Left lung (tissue), 10 donors: ENCODE data around the gene DTX2. TPM values are rescaled to one million over a fixed set of nuclear protein-coding genes. Genes with fewer than 3 reads are reported as not detected.
"Not testable (repeated sequence)": the region's sequence is repeated elsewhere in the genome, so short reads cannot be mapped to it uniquely, and the experiment has no call there.

Experiments
- ATAC-seq: fragments of 200-7000 bp; cut with Tn5 transposase; one replicate; pipeline ENCODE4 v1.9.1; 2020; ENCODE audit warnings: moderate library complexity
- DNase-seq, 4 donors: peaks; one replicate each; pipeline ENCODE4 v3.0.0-alpha.2; 2013 to 2020
- H3K27ac ChIP-seq, 2 donors: fragments of 200-600 bp; sonication (generic) in 1 of 2; one replicate each; pipeline versions ENCODE4 v1.5.0 to v1.8.0; 2020 to 2021
- H3K27me3 ChIP-seq, 2 donors: fragments of 200-600 bp; sonication (generic) in 1 of 2; one replicate each; pipeline versions ENCODE4 v1.5.0 to v1.8.0; 2020 to 2021
- H3K36me3 ChIP-seq, 2 donors: fragments of 200-600 bp; sonication (generic) in 1 of 2; one replicate each; pipeline versions ENCODE4 v1.5.0 to v1.8.0; 2020 to 2021
- H3K4me1 ChIP-seq, 2 donors: fragments of 200-600 bp; one replicate each; pipeline ENCODE4 v1.8.0; 2021
- H3K4me3 ChIP-seq, 2 donors: fragments of 200-600 bp; sonication (generic) in 1 of 2; one replicate each; pipeline versions ENCODE4 v1.5.0 to v1.8.0; 2020 to 2021; ENCODE audit warnings: mild to moderate bottlenecking in 1 of 2
- H3K9me3 ChIP-seq, 2 donors: fragments of 200-600 bp; sonication (generic) in 1 of 2; one replicate each; pipeline versions ENCODE4 v1.5.0 to v1.8.0; 2020 to 2021
- intact Hi-C, 2 donors: fragments of 100-400 bp; cut with DNase I; formaldehyde crosslinking; loops; one replicate each; pipeline versions ENCODE4 v1.11.2 to v1.14.2; 2022
- polyA plus RNA-seq, 6 donors: library from polyadenylated mRNA; unstranded; fragments of 120-200 nt; gene quantifications; one replicate each; pipeline ENCODE4 v1.2.1, GENCODE V29; 2013; ENCODE audit not compliant: insufficient read length in 6 of 6
- total RNA-seq, 2 donors: library from RNA; stranded (reverse); fragmentation: NEBNext Ultra II Directional; extraction: Animal tissue kit (Norgen Biotek cat#: 25700); gene quantifications; one replicate each; pipeline ENCODE4 v1.2.1, GENCODE V29; 2021
- donor health status: DM: no; HTN: yes; CAD: no.
- donor health status: DM: no; HTN: no; CAD: no.

DTX2 gene
- total and polyA plus RNA-seq, 8 donors: 8.3 to 40.9 (median 11.4) TPM

DNA sequence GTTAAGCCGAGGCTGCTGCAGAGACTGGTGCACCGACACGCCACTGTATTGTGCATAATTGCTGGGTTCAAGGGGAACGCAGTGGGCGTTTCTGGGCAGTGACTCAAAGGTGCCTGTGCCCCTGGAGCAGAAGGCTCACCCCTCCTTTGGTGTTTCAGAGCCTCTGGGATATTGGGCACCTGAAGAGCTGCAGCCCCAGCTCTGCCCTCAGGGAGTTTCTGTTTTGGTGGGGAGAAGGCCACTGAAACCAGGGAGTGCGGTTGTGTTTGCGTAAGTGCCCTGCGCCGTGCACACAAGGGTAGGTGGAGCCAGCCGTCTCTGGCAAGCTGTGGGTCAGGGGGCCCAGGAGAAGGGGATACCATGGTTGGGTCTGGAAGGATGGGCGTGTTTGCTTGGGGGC is 14.8 kb downstream of the DTX2 start:
- ATAC-seq, H3K4me1 ChIP-seq: not testable (repeated sequence)

DNA sequence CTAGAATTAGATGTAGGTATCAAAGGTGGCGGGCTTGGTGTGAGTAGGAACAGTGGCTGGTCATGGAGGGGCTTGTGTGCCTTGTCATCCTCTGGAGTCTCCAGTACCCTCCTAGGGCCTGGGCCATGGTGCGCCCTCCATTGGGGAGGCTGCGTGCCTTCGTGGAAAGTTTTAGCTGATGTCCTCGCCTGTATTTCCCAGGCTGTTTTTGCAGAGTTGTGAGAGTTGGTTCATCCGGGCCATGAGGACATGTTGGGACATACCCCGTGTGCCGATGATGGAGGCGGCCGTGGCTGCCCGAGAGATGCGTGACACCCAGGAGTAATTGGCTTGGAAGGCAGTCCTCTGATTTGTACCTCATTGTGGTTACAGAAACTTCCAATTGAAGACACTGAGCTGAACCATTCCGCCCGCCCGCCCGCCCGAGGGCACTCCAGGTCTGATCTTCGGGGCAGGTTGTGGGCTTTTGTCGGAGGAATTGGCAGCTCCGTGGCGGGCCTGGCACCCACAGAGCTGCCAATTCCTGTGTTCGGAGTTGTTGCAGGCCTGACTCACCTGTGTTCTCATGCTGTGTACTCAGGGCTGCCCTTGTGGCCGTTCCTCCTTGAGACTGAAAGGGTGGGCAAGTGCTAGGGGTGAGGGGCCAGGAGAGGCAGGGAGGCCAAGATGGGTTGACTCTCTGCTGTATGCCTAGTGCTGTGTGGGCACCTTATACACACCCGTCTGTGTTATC is 15.4 kb downstream of the DTX2 start:
- not testable (repeated sequence) for H3K27me3 ChIP-seq, H3K4me1 ChIP-seq

More for the DNA sequence above, 14.8 kb downstream of the DTX2 start:
- H3K36me3 ChIP-seq: peaks cover 0 to 23% of the 10 kb centered on the region in 2 donors
- H3K27ac ChIP-seq, H3K27me3 ChIP-seq, H3K4me3 ChIP-seq, DNase-seq, intact Hi-C loops, H3K9me3 ChIP-seq: not testable (repeated sequence)

DNA sequence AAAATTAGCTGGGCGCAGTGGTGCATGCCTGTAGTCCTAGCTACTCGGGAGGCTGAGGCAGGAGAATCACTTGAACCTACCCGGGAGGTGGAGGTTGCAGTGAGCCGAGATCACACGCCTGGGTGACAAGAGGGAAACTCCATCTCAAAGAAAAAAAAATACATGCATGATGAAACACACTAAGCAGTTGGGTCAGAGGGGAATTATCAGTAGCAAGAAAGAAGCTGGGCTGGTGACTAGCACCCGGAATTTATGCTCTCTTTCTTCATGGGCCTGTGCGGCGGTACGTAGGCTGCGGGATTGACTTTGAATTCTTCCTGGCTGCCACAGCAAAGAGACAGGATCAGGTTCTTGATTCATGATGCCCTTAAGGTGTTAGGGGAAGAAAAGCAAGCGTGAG is 18.1 kb downstream of the DTX2 start:
- ATAC-seq, H3K27ac ChIP-seq, H3K4me3 ChIP-seq: not testable (repeated sequence)

More for the DNA sequence above, 15.4 kb downstream of the DTX2 start:
- intact Hi-C loops, DNase-seq, H3K27ac ChIP-seq, ATAC-seq, H3K9me3 ChIP-seq, H3K4me3 ChIP-seq: not testable (repeated sequence)
- peaks cover 0 to 25% of the 10 kb centered on the region in 2 donors for H3K36me3 ChIP-seq

DNA sequence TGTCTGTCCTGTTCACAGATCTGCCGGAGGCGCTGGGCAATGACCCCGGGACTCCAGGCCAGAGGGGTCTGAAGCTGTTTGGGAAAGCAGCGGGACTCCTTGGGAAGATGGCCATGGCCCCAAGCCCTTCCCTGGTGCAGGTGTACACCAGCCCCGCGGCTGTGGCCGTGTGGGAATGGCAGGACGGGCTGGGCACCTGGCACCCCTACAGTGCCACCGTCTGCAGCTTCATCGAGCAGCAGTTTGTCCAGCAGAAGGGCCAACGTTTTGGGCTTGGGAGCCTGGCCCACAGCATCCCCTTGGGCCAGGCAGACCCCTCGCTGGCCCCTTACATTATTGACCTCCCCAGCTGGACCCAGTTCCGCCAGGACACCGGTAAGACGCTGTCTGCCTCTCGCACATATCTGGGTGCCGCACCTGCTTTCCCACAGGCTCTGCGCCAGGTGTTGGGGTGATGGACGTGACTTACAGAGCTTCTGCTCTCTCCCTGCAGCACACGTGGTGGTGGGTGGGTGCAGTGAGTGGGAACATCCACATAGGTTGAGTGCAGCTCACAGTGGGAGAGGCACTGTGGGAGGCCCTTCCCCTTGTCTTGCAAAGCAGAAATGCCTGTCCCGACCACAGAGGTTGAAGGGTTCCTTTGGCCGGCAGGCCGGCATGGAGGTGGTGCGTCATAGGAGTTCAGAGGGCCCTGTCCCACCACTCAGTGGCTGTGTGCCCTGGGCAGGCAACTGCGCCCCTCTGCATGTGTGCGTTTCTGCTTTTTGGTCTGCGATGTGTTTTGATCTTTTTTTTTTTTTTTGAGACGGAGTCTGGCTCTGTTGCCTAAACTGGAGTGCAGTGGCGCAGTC is 19.1 kb downstream of the DTX2 start:
- H3K9me3 ChIP-seq, H3K27ac ChIP-seq, H3K27me3 ChIP-seq, H3K4me1 ChIP-seq, intact Hi-C loops, ATAC-seq, H3K4me3 ChIP-seq: not testable (repeated sequence)
- H3K36me3 ChIP-seq: peaks cover 0 to 37% of the 10 kb centered on the region in 2 donors
- DNase-seq: peak in 1 of 4 donors; percentile 61

More for the DNA sequence above, 18.1 kb downstream of the DTX2 start:
- H3K4me1 ChIP-seq, H3K9me3 ChIP-seq, DNase-seq, intact Hi-C loops, H3K27me3 ChIP-seq: not testable (repeated sequence)
- H3K36me3 ChIP-seq: peaks cover 0 to 41% of the 10 kb centered on the region in 2 donors

DNA sequence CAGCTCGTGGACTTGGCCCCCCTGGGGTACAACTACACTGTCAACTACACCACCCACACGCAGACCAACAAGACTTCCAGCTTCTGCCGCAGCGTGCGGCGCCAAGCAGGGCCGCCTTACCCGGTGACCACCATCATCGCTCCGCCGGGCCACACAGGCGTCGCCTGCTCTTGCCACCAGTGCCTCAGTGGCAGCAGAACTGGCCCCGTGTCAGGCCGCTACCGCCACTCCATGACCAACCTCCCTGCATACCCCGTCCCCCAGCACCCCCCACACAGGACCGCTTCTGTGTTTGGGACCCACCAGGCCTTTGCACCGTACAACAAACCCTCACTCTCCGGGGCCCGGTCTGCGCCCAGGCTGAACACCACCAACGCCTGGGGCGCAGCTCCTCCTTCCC is 21.2 kb downstream of the DTX2 start:
- H3K9me3 ChIP-seq, H3K4me1 ChIP-seq, ATAC-seq, intact Hi-C loops, H3K4me3 ChIP-seq, H3K27me3 ChIP-seq, H3K27ac ChIP-seq: not testable (repeated sequence)
- H3K36me3 ChIP-seq: peaks cover 0 to 37% of the 10 kb centered on the region in 2 donors
- DNase-seq: peak in 1 of 4 donors; percentile 69

DNA sequence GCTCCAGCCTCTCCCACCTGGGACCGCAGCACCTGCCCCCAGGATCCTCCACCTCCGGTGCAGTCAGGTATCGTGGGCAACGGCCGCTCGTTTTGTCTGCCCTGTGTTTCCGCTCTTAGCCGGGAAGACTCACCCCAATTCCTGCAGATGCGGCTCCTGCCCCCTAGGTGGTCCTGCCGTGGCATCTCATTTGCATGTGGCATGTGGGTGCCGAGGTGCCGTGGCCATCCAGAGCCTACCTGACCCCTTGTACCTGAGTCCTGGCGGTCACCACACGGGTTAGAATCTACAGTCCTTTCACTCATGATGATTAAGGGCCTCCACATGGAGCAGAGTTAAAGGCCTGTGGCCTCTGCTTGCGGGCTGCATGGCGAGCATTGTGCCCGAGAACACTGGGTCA is 21.6 kb downstream of the DTX2 start:
- H3K4me1 ChIP-seq, DNase-seq, H3K9me3 ChIP-seq, H3K27ac ChIP-seq, intact Hi-C loops, ATAC-seq, H3K4me3 ChIP-seq, H3K27me3 ChIP-seq: not testable (repeated sequence)
- peaks cover 0 to 37% of the 10 kb centered on the region in 2 donors for H3K36me3 ChIP-seq

DNA sequence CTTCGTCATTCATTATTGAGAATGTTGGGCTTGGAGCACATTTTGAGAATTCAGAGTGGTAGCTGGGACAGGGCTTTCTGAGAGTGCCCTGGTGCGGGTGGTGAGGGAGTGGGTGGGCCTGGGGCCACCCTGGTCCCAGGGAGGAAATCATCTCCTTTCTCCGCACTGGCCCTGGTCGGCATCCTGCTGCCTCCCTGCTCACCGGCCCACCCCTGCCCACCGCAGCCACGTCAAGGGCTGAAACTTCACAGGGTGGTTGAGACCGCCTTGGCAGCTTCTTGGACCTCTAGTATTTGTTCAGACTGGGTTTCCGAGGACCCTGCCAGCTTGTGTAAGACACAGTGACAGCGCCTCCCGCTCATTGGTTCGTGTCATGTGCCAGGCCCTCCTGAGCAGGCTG is 22.9 kb downstream of the DTX2 start:
- H3K4me1 ChIP-seq, H3K4me3 ChIP-seq, H3K27me3 ChIP-seq, intact Hi-C loops, H3K9me3 ChIP-seq, H3K27ac ChIP-seq, DNase-seq, ATAC-seq: not testable (repeated sequence)
- peaks cover 0 to 37% of the 10 kb centered on the region in 2 donors for H3K36me3 ChIP-seq

DNA sequence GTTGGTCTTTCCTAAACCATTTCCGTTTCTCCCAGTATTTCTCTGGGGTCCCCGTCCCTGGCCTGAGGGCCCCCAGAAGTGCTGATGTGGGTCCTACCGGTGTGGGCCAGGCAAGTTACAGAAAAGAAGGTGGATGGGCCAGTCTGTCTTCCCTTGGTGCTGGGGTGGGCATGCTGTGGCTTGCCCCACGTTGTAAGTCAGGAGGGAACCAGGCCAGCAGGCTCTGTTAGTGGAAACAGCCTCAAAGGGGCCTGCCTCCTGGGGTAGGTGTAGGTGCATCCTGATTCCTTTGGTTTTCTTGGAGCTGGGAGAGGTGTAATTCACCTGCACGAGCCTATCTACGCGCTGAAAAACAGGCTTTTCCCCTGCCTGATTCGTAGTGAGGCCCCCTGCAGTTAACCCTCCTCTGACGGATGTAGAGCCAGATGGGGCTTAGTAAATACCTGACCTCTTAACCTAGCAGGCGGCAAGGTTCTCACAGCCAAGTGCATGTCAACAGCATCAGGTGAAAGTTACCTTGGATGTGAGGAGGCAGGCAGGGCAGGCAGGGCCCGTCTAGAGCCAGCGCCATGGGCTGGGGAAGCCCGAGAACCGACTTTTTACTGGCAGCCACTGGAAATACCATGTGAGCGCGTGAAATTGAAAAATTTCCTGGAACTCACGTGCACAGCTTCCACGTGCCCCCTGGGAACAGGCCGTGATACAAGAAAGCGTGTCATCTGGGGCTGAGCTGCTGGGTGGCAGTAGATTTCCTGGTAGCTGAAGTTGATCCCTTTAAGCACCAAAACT is 24.5 kb downstream of the DTX2 start:
- H3K4me1 ChIP-seq, H3K4me3 ChIP-seq, H3K27ac ChIP-seq, intact Hi-C loops, H3K9me3 ChIP-seq, H3K27me3 ChIP-seq, DNase-seq: not testable (repeated sequence)
- peaks cover 0 to 27% of the 10 kb centered on the region in 2 donors for H3K36me3 ChIP-seq
- peak; percentile 21 for ATAC-seq

DNA sequence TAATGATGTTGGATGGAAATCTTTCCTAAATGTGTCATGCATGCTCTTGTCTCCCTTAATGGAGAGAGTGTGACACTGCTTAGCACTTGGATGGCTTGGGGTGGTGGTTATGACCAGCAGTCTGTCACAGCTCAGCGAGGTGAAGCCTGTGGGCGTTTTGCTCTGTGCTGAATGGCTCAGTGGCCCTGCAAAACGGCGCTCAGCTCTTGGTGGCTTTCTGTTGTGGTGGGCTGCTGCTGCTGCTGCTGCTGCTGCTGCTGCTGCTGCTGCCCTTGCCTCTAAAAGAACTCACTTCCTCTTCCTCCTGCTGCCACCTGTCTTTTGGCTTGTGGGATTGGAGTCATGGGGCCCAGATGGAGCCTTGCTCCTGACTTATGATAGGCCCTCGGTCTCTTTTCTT is 25.1 kb downstream of the DTX2 start:
- ATAC-seq: peak; percentile 37
- H3K27ac ChIP-seq, H3K27me3 ChIP-seq, H3K4me3 ChIP-seq, H3K9me3 ChIP-seq, DNase-seq, intact Hi-C loops, H3K4me1 ChIP-seq: not testable (repeated sequence)
- peaks cover 0 to 21% of the 10 kb centered on the region in 2 donors for H3K36me3 ChIP-seq

DNA sequence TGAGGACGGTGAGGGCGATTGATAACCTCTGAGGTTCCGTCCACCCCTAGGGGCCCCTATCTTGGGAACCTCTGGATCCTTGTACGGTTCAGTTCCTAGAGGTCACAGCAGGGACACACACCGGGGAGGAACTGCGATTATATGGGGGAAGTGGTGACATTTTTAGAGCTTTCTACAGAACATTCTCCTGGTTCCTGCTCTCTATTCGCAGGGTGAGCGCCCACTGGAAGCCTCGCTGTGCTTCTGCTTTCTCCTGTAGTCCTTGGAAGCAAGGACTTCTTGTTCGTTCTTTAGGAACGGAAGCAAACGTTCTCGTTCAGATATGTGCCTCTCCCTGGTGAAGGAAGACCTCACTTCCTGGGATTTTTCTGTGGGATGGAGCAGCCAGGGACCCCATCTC is 26.5 kb downstream of the DTX2 start:
- DNase-seq, H3K9me3 ChIP-seq, H3K27ac ChIP-seq, H3K36me3 ChIP-seq, H3K4me3 ChIP-seq, intact Hi-C loops, H3K27me3 ChIP-seq, H3K4me1 ChIP-seq: not testable (repeated sequence)
- peak; percentile 13 for ATAC-seq

DNA sequence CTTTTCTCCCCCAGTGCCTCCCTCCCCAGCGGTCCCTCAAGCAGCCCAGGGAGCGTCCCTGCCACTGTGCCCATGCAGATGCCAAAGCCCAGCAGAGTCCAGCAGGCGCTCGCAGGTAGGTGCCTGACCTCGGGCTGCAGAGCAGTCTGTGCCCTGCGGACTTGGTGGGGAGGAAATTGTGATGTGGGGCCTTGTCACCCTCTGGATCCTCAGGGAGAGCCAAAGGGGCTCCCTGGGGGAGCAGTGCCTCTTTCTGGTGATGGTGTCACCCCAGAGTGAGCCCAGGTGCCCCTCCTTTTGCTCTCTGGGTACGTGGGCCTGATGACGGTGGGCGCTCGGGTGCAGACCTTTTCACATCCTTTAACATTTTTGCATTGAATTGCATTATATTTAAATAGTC is 30.6 kb downstream of the DTX2 start:
- H3K27me3 ChIP-seq, H3K9me3 ChIP-seq, H3K36me3 ChIP-seq, H3K4me3 ChIP-seq, H3K27ac ChIP-seq, ATAC-seq, intact Hi-C loops, H3K4me1 ChIP-seq: not testable (repeated sequence)
- DNase-seq: peak in 1 of 4 donors; percentile 10

DNA sequence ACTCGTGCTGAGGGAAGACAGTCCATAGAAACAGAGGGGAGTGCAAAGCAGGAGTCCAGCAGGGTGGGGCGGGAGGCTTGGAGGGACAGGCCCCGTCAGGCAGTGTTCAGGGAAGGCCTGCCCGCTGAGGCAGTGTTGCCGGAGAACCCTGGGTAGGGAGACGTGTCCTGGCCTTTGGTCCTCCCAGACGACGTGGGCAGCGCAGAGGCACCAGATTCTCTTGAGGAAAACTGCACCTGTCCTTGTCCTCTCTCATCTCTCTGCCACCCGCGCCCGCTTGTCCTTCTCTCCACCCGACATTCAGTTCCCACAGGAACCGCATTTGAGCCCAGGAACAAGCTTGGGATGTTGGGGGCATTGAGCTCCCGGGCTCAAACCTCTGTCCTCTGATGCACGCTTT is 34.2 kb downstream of the DTX2 start:
- H3K36me3 ChIP-seq, H3K4me3 ChIP-seq, ATAC-seq, H3K4me1 ChIP-seq, H3K27ac ChIP-seq, H3K9me3 ChIP-seq, intact Hi-C loops, H3K27me3 ChIP-seq: not testable (repeated sequence)
- DNase-seq: peak in 1 of 4 donors; percentile 44
